GM19099 (cell line): ENCODE results near the gene CAMK1D.

Experiments used
- POLR2A ChIP-seq: IDR thresholded peaks from 3 replicates; pipeline ENCODE4 v1.6.1; 2011; ENCODE audit warnings: low read depth; ENCODE audit not compliant: insufficient read length; ENCODE audit errors: extremely low read depth

Gene CAMK1D

DNA sequence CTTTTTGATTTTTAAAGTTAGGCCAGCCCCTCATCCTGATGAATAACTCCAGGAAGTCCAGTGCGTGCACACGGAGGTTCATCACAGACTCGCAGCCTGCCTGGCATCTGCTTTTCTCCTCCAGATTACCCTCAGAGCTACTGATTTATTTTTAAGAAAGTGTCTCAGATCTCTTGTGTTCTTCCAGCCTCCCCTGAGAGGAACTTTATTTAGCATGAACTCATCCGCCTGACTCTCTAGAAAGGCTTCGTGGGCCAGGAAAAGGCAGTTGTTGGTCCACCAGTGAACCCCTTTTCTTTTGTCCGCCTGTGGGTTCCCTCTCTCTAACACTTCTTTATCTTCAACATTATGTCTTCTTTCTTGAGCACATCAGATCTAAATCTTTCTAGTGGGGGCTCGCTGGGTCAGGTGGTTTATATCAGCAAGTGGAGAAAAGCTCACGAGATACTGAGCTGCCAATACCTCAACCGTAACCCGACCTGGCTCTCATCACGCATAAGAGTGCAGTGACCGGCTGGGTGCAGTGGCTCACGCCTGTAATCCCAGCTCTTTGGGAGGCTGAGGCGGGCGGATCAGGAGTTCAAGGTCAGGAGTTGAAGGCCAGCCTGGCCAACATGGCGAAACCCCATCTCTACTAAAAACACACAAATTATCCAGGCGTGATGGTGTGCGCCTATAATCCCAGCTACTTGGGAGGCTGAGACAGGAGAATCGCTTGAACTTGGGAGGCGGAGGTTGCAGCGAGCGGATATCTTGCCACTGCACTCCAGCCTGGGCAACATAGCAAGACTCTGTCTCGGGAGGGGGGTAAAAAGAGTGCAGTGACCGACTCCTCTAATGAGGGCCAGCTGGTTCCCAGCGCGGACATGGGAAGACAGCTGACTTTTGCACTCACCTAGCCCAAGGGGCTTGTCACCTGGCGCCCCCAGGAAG lies 489.9 kb downstream of the CAMK1D start:
- TF ChIP-seq POLR2A: no peak

DNA sequence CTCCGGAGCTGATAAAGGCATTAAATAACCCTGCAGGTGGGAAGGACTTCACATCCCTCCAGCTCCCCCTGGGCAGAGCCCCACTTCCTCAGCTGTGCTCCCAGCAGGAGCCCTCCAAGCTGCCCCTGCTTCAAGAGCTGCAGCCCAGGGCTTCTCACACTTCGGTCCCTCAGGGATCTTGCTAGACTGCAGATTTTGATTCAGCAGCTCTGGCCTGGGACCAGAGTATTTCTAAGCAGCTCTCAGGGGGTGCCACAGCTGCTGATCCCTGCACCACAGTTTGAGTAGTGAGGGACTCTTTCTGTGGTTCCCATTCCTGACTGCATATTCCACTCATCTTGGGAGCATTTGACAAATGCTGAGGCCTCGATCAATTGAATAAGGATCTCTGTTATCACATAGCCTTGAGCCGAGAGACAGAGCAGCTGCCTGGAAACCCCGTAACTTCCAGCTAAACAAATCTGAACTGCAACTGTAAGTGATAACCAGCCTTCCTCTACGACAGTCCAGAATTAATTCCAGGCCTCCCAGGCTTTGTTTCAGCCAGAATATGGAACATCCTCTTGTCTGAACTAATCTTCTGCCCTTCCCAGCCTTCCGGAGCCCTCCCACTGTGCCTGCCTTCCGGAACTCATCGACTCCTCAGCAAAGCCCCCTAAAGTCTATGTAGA lies 490.7 kb downstream of the CAMK1D start:
- no peak for TF ChIP-seq POLR2A

DNA sequence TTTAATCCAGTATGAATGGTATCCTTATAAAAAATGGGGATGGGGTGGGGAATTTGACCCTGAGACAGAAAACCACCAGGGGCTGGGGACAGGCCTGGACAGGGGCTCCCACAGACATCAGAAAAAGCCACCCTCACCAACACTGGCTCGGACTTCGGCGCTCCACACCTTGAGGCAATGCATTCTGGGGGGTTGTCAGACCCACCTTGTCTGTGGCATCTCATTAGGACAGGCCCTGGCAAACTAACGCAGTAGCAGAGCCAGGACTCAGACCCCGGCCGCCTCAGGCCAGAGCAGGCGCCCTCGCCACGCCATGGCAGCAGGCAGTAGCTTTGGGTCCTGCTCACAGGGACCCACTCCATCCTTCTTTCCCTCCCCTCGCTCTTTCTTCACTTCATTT lies 492.1 kb downstream of the CAMK1D start:
- no peak for TF ChIP-seq POLR2A

DNA sequence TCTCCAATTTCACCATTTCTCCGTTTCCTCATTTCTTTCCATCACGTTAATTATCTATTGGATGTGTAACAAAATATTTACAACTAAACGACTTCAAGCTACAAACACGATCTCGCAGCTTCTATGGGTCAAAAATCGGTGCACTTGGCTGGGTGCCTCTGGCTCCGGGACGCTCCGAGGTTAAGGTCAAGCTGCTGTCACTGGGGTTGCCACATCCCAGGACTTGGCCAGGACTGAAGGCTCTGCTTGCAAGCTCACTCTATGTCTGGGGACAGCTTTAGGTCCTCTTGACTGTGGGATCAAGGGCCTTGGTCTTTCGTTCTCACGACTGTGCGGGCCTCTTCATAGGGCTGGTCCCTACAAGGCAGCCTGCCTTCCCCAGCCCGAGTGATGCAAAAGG lies 492.5 kb downstream of the CAMK1D start:
- TF ChIP-seq POLR2A: no peak

DNA sequence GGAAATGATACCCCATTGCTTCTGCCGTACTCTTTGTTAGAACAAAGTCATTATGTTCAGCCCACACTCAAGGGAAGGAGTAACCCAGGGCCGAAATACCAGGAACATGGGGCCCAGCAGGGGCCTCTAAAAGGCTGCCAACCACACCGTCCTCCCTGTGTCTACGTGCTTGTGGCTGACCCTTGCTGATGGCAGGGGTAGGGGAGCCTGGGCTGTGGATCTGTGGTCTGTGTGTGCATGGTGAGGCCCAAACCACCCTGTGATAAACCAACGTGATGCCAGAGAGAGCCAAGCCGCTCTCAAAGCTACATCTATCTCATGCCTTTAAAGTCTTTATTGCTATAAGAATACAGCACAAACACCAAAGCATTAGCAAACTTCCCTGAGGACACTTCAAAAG lies 493.0 kb downstream of the CAMK1D start:
- TF ChIP-seq POLR2A: no peak

DNA sequence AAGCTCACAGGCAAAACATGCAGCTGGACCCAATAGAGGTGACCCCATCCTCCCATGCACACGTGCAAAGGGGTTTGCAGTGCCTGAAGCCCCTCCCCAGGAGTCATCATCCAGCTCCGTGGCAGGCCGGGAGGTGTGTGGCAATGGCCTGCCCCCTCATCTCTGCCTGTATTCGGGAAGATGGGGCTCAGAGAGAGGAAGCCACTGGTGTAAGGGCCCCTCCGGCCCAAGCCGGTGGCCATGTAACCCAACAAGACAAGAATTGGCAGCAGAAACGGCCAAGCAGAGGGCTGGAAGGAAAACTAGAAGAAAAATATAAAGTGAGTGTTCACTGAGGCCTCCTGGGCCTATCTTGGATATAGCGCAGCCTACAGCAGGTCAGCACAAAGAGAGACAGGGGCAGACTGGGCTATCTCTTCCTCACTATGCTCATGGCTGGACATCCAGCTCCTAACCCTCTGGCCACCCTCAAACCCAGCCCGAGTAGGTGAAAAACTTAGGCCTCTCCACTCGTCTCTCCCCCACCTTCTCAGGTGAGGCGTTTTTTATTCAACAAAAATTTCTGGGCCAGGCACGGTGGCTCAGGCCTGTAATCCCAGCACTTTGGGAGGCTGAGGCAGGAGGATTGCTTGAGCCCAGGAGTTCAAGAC lies 494.1 kb downstream of the CAMK1D start:
- TF ChIP-seq POLR2A: no peak

DNA sequence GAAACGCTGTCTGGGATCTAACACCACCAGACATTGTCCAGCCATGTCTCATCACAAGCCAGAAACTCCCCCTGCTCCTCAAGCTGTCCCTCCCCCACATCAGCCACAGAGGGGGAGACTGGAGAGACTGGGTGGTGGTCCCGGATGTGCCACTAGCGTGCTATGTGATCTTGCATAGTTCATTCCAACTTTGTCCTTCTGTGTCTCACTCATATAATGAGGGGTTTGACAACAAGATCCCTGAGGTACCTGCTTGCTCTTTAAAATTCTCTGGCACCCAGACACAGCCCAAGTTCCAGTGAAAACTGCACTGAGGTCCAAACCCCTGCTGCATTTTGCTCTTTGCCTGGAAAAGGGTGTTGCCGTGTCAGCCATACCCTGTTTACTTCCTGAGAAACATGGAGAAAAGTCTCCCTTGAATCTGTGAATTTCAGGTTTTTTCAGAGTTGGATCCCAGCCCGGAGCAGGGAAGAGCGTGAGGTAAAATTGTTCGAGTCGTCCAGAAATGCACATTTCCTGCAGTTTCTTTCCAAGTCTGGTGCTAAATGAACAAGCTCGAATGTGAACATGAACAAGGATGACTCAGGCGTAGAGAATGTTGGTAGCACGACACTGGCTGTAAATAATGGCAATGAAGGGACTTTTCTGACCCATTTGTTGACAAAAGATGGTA lies 495.6 kb downstream of the CAMK1D start:
- no peak for TF ChIP-seq POLR2A

DNA sequence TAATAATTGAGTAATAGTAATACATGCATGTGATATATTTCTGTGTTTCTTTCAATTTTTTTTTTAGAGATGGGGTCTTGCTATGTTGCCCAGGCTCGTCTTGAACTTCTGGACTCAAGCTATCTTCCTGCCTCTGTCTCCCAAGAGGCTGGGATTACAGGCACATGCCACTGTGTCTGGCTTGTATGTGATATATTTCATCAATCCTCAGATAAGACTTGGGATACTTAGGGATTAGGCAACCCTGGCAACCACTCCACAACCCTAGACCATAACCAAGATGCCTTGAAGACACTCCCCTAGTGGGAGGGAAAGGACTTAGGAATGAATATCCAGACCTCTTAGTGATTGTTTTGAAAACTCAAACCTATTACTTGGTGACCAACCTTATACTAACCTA lies 497.4 kb downstream of the CAMK1D start:
- no peak for TF ChIP-seq POLR2A

DNA sequence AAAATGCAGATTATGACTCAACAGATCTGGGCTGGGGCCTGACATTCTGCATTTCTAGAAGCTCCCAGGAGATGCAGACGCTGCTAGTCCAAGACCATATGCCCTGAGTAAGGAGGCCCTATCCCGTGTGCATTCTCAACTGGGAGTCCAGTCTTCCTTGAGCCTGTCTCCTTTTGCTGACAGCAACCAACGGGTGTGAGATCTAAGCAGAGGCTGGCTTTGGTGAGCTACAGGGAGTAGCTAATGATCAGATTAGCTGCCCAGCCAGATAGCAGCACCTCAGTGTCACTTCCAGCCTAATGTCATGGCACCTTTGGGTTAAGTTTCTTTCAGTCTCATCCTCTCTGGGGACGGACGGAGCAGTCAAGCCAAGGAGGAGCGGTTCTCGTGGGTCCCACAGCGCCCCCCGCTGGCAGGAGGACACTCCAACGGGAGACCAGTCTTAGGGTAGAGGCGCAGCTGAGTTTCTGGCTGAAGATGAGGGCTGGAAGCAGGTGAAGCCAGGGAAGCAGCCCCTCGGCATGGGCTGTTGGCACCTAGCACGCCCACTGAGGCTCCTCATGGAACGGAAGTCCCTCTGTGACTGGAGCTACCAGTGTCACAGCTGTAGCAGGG lies 498.1 kb downstream of the CAMK1D start:
- TF ChIP-seq POLR2A: no peak

DNA sequence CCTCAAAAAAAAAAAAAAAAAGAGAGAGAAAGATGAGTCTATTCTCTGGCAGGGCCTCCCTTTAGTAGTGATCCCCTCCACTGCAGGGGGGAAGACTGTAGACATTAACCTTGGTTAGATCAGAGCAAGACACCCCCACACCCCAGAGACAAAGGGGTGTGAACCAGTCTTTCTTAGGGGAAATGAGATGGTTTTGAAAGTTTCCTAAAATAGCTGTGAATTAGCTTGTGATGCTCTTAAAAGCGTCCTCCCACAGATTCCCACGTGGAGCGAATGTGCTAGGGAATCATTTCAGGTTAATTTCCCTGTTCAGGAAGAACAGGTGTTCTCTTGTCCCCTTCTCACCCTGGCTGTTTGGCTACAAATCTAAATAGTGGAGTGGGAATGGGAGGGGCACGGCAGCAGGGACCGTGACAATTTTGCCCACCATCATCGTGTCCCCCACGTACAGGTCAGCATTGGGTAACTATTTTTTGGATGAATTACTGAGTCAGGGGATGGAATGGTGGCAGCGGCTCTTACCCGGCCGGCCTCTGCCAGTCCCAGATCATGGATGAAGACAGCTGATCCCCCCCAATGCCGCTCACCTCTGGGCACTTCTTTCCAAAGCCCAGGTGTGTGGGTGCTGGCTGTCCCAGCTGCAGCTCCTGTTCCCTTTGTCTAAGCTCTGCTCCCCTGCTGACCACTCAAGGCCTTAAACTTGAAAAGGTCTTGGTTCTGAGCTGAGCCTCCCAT lies 499.3 kb downstream of the CAMK1D start:
- TF ChIP-seq POLR2A: no peak

DNA sequence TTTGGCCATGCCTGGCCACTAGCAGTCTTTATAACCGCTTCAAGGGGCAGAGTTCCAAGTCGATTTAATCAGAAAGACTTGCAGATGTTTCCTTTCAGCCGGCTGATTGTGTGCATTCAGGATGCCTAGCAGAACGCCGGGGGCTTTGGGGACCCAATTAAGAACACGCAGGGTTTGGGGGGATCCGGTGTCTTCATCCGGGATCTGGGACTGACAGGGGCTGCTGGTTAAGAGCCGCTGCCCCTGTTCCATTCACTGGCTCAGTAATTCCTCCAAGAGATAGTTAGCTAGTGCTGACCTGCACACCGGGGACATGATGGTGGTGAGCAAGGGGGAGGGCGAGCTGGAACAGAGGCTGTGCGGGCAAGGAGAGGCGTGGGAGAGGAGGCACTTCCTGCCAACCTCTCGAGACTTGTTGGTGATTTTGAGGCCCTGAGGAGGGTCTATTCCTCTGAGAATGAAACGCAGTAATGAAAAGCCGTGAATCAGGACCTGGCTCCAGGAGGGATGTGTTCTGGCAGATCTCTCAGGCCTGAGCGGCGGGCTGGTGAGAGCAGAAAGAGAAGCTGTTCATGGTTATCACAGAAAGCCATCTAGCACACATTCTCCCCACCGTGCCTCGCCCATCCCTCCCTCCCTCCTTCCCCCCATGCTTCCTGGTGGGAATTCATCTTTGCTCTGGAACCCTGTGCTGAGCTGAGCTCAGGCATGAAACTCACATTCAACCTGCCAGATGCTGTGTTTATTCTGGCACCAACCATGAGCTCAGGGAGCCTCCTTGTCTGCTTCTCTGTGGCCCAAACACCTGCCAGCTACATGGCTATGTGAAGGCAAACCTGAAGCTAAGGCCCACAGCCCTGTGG lies 500.2 kb downstream of the CAMK1D start:
- no peak for TF ChIP-seq POLR2A

DNA sequence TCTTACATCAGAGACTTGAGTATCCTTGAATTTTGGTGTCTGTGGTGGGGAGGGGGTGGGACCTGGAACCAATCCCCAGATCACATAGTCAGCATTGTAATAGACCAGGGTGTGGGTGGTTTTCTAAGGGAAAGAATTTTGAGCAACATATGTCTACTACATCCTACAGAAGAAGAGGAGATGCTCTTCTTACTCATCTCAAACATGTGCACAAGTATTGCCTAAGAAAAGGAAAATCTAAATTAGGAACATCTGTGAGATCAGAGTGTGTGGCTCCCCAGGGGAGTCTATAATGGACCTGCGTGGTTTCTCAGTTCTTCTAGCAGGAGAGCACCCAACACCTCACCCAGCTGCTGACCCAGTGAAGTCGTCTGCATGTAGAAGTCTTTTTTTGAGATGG lies 503.3 kb downstream of the CAMK1D start:
- no peak for TF ChIP-seq POLR2A

DNA sequence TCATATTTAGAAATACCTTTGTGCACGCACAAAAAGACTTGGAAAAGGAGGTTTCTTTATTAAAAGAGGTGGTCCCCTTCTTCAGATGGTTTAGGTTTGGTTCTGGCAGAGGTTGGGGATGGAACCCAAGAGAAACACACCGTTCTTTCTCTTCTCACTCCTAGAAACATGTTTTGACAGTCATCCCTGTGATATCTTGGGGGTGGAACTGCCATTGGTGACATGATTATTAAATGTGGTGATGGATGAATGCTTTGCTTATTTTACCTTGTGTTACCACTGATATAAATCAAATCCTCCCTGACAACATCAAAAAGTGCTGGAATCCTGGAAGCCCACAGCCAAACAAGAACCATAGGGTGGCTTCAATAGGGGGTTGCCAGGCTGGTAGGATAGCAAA lies 505.6 kb downstream of the CAMK1D start:
- no peak for TF ChIP-seq POLR2A

DNA sequence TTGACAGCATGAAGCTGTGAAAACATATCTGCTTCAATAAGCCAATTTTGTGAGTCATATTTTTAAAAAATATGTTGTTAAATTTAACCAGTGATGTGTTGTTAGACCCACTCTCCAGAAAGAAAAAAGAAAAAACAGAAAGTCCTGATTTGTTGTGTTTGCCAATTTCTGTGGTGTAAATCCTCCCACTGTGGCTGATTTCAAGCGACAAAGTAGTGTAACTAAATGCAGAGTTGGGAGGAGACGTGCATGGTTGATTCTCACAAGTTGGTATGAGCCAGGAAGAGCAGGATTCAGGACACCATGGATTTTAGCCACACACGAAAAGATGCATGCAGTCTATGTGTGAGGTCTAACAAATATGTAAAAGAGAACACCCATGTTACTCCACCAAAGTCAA lies 513.1 kb downstream of the CAMK1D start:
- no peak for TF ChIP-seq POLR2A

DNA sequence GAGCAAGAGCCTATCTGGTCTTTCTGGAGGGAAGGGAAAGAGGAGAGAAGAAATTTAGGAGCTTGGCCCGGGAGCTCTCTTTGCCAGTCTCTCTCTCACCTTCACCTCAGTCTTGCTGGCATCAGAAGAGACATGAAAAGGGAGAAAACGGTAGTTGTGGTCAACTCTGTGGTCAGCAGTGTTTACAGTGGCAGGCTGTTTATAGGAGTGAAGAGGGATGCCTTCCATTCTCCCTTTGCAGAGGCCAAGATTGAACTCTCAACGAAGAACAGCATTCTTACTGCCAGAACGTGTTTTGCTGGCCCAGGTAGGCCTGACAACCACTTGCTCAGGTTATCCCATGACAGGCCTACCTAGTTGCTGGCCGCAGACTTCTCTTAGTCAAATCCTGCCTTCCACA lies 518.9 kb downstream of the CAMK1D start:
- TF ChIP-seq POLR2A: no peak
